Stimulated activated CD8-positive, alpha-beta memory T cell treated with anti-CD3 and anti-CD28 coated beads, Interleukin-2, amount 100 ng/mL, for 48 hours (primary cell): ENCODE data around the gene EDN1.
"Not testable (repeated sequence)": the region's sequence is repeated elsewhere in the genome, so short reads cannot be mapped to it uniquely, and the experiment has no call there.

Experiments used
- DNase-seq, 2 donors: peaks; one replicate each; pipeline ENCODE4 v3.0.0-alpha.2; 2020; ENCODE audit warnings: low read depth in 2 of 2

The EDN1 gene

DNA sequence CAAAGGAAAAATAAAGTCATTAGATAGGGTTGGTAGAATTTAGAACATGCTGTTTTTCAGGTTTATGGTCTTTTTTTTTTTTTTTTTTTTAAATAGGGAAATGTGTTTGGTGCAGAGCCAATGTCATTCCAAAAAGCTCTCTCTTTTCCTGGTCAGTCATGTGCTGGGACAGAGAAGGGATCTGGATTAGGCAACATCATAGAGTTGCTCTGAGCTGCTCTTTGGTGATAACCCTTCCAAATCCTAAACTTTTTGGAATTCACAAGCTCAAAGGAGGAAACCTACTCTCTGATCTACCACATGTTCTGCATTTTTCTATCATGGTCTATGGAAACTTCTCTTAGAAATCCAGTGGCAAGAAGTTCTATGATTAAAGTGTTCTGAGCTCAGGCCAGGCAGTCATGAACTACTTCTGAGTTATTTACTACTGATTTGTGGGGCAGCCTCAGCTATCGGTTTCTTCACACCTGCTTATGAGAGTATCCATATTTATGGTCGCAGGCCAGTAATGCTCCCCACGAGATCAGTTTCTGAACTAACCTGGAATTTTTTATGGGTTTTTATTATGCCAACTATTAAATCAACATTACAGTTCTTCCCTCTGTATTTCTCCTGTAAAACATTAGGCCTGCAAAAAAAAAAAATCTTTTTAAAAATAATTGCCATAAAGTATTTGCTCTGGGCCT is 4.8 kb downstream of the EDN1 start:
- no peak for DNase-seq

DNA sequence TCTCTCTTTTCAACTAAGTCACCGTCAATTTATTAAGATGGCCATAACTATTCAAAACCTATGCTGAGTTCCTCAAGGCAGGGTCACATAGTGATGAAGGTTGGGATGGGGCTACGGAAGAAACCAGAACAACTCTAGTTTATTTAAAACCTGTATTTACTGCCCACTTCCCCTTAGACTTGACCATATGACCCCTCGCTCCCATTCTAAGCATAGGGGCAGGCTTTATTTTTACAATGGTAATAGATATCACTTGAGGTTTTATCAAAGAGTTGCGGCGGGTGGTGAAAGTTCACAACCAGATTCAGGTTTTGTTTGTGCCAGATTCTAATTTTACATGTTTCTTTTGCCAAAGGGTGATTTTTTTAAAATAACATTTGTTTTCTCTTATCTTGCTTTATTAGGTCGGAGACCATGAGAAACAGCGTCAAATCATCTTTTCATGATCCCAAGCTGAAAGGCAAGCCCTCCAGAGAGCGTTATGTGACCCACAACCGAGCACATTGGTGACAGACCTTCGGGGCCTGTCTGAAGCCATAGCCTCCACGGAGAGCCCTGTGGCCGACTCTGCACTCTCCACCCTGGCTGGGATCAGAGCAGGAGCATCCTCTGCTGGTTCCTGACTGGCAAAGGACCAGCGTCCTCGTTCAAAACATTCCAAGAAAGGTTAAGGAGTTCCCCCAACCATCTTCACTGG is 5.5 kb downstream of the EDN1 start:
- DNase-seq = no peak

DNA sequence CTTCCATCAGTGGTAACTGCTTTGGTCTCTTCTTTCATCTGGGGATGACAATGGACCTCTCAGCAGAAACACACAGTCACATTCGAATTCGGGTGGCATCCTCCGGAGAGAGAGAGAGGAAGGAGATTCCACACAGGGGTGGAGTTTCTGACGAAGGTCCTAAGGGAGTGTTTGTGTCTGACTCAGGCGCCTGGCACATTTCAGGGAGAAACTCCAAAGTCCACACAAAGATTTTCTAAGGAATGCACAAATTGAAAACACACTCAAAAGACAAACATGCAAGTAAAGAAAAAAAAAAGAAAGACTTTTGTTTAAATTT is 6.1 kb downstream of the EDN1 start:
- DNase-seq = no peak

DNA sequence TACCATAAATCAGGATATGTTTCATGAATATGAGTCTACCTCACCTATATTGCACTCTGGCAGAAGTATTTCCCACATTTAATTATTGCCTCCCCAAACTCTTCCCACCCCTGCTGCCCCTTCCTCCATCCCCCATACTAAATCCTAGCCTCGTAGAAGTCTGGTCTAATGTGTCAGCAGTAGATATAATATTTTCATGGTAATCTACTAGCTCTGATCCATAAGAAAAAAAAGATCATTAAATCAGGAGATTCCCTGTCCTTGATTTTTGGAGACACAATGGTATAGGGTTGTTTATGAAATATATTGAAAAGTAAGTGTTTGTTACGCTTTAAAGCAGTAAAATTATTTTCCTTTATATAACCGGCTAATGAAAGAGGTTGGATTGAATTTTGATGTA is 6.4 kb downstream of the EDN1 start:
- DNase-seq = no peak

DNA sequence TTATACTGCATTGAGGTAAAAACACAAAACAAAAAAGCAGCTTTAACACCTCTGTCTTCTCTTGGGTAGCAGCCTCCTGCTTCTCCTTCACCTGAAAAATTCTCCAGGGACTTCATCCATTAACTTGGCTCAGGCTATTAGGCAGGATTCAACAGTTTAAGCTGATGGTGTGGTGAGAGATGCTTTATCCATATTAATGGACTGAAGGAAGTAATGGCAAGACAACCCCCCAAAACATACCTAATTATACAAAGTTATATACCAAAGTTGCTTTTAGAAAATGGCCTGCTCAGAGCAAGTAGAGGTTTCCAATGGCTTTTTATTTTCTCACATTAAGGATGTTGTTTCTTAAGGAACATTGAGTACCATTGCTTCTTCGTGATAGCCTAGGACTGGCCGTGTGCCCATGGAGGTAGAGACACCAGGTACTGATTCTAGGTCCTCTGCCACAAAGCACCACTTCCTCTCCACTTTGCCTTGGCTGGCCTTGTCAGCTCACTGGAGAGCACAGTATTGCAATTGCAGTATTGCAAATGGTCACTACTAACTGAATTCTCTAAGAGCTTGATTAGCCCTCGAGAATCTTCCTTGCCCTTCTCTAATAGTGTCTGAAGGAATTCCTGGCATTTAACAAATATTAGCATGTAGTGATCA is 7.3 kb downstream of the EDN1 start:
- DNase-seq = no peak

DNA sequence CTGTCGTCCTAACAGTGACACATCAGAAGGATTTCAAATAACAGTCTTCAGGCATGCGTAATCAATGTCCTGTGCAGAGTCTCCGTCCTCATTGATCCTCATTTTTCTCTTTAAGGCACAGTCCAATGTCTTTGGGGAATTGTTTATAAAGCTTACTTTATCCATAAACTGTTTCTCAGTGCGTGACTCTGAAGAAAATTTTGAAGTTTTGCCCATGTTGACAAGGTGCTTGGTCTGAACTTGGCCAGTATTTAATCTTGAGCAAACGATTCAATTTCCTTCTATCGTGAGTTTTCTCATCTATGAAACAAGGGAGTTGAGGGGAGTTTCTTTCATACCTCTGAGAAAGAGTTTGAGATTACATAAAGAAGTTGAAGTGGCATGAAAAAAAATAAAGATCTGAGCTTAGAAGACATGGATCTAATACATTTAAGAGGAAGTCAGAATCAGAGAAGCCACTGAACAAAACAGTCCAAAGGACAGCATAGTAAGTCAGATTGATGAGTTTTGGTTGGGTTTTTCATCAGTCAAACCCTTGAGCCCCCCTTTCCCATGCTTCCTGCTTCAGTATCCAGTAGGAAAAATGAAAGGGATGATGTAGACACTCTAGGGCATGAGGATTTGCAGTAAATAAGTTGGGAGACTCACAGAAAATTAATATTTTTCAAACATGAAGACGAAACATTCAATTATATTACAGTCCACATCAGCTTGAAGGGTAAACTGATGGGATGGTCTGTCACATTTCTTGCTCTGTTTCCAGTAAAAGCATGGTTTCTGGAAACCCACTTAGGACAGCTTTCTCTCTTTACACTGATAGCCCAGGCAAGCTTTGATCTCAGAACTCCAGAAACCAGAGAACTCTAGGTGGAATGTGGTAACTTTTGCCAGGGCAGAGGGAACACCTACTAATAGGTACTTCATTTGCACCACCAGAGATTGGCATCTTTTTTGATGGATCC is 8.1 kb downstream of the EDN1 start:
- DNase-seq = no peak

DNA sequence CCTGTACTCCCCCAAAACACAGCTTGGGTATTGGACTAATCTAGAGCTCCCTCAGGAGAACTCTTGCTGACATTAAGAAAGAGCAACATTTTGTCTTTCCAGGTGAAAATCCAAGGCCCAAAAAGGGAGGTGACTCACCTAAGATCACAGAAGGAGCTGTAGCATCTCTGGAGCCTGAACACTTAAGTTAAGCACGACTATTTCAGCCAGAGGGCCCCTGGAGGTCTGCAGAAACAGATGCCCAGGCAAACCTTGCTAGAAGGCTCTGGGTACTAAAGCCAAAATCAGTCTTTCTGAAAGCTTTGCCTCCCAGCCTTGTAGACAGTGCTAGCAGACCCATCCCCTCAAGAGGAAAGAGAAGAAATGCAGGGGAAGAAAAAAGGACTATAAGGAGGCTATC is 8.8 kb downstream of the EDN1 start:
- no peak for DNase-seq

DNA sequence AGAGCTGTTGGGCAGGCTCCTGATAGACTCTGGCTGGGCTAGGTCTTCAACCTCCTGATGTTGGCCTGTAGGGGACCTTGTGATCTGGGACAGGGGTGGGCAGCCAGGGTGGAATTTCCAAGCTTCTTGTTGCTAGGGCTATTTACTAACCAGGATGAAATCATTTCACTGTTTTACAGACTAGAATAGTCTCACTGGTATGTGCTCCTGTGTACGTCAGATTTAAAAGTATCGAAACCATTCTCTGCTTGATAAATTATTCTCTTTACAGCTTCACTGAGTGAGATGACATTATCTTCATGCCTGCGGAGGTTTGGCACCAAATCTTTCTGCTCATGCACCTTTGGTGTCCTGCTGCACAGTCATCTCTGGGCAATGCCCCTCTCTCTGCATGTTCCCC is 10.9 kb downstream of the EDN1 start:
- DNase-seq = no peak

DNA sequence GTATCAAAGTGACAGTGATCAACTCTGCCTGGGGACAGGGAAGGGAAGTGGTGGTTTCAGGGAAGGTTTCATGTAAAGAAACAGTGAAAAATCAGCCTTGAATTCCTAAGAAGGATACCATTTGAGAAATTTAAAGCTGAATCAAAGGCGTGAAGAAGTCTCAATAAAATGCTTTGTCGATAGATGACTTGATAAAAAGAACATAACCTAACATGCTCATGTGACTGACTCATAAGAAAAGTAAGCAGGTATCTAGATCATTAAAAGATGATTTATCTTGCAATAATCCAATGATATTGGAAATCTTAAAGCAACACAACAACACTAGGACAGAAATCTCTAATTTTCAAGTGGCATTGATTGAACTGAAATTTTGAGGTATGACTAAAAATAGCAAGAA is 14.3 kb downstream of the EDN1 start:
- no peak for DNase-seq

DNA sequence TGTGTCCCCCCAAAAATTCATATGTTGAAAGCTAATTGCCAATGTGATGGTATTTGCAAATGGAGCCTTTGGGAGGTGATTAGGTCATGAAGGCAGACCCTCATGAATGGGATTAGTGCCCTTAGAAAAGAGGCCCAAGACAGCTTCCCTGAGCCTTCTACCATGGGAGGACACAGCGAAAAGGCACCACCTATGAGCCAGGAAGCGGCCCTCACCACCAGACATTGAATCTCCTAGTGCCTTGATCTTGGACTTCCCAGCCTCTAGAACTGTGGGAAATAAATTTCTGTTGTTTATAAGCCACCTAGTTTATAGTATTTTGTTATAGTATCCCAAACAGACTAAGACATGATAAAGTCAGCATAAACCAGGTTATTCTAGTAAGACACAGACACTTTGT is 18.9 kb downstream of the EDN1 start:
- DNase-seq = no peak

DNA sequence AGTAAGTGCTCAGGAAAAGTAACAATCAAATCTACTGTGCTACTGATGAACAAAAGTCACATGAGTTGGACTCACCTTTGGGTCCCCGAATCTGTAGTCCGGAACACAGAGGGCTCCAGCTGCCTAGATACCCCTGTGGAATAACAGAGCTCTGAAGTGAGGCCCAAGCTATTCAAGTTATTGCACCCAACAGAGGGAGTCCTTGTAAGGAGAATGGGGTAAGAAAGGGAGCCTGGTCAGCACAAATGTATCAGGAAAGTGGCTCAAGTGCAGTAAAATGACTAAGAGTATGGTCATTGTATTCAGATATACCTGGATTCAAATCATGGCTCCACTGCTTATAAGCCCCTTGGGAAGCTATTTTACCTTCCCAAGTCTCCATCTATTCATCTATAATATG is 20.9 kb downstream of the EDN1 start:
- DNase-seq = no peak

DNA sequence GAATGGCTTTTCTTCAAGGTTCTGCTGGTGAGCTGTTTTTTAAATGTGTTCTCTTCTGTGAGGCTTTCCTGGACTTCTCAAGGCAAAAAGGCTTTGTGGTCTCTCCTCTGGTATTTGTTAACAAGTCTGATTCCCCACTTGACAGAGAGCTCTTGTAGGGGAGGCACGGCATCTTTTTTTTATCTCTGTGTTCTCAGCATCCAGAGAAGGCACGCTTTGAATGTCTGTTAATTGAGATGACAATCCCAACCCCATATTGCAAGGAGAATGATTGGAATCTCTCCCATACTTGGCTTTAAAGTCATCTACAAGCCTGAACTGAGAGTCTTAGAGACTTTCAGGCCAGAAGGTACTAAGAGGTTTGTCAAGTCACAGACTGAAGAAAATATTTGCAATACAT is 22.6 kb downstream of the EDN1 start:
- DNase-seq = no peak

DNA sequence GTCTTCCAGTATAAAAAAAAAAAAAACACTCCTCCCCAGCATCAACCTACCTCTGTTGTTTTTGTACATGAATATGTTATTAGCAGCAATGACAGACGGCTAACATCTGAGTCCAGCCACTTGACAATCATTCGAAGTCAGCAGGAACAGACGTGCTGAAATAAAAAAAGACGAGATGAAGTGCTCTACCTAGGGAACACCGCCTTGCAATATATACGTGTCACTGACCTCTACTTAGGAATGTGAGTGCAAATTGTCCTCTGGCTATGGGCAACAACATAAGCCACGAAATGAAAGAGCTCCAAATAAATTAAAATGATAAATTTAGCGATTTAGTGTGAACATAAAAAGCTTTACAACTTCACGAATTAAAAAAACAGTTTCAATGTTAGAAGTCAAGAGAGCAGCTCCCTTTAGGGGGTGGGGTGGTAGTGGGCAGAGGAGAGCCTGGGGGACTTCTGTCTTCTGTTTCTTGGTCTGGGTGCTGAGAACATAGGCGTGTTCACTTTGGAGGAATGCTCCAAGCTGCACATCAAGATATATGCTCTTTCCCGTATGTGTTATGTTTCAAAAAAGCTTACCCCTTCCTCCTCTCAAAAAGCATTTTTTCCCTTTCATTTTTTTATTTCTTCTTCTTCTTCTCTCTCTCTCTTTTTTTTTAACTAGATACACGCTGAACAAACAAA is 23.3 kb downstream of the EDN1 start:
- DNase-seq = no peak

DNA sequence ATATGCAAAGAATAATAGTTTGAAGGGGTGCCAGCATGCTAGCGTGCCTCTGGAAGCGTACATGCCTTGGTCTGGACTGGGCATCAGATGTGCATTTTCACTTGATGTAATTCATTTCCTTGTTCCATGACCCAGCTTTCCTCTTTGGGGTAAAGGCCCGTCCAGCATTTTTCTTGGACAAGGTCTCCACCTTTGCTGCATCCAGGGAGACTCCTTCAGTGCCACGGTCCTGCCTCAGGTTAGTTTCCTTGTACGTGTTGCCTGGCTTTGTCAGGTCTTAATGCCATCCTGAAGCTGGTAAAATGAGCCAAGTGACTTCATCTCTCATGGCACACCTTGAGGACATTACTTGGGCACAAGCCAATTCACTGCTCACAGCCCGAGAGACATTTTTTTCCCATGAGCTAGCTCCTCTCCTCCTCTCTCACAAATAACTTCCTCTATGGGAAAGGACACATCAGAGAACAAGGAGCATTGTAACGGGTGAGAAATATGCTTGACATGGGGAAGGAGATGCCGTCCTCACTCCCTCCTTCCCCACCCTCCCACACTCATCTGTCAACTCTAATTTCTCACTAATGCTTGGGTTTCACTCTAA is 23.9 kb downstream of the EDN1 start:
- no peak for DNase-seq

DNA sequence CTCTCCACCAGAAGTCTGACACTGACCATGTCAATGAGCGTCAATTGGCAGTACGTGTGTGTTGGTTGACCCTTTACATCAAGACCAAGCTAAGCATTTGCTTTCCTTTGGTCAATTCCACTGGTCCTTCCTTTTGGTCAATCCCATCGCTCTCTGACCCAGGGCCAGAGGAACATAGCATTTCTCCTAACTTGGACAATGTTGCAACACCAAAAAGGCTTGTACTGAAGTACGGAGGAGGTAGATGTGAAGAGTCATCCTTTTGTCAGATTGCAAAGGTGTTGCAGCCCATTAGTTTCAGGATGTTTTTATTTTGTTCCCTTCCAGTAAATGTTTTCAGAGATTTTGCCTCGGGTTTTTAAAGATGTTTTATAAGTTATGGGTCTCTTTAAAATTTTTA is 24.6 kb downstream of the EDN1 start:
- DNase-seq = no peak

DNA sequence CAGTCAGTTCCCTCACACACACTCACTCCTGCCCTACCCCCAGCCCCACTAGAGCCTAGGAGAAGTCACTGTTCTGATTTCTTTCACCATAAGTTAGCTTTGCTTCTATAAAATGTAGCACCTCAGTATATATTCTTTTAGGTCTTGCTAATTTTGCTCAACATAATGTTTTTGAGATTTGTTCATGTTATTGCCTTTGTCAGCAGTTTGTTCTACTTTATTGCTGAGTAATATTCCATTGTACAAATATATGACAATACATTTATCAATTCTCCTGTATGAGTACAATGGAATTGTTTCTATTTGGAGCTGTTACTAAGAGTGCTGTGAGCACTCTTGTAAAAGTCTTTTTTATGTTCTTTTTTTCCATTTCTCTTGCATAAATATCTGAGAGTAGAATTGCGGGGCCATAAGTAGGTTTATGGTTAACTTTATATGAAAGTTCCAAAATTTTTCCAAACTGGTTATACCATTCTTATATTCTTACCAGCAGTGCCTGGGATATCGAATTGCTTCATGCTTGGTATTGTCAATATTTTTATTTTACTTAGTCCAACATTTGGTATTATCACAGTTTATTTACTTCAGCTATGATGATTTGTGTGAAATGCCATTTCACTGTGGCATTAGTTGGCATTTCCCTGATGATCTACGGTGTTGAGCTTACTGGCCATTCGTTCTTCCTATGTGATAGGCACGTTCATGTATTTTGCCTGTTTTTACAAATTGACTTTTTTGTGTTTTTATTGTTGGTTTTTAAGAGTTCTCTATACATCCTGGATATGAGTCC is 25.3 kb downstream of the EDN1 start:
- DNase-seq = no peak

DNA sequence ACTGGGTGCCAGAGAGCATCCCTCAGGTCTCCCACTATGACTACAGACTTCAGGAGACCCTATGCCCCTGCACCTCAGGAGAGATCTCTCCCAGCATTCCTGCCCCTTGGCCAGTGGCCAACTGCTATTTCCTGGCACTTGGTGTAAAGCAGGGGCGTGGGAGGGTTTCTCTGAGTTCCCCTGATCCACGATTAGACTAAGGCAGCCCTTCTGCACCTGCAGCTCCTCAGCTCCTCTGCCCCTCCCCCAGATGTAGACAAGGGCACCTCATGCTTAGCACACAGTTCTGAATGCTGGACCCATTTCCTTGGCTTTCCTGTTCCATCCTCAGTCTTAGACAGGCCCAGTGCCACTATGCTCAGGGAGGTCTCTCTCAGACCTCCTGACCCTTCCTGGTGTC is 28.6 kb downstream of the EDN1 start:
- DNase-seq = no peak

DNA sequence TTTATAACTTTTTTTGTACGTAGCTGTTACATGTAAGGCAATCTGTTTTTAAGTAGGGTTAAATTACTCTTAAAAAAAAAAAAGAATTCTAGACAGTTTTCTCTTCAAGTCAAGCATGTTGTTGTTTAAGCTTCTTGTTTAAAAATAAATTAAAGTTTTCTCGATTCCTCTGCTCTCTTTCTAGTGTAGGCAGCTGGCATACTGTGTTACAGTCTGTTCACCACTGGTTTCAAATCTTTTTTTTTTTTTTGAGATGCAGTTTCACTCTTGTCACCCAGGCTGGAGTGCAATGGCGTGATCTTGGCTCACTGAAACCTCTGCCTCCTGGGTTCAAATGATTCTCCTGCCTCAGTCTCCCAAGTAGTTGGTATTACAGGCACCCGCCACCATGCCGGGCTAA is 29.9 kb downstream of the EDN1 start:
- DNase-seq = not testable (repeated sequence)

DNA sequence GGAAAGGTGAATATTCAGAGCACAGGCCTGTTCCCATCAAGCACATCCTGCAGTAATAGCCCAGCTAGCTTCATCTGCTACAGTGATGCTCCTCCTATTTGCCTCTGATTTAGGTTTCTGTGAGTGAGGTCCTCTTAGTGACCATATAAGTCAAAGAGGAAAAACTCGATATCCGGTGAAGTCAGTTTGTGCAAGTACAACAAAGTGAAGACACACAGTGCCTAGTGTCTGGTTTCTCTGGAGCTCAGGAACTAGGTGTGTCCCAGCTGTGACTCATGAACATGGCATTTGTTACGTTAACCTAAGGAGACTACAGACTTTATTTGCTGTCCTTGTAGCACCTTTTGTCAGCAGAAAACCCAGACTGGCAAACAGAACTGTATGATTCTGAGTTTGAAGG is 33.9 kb downstream of the EDN1 start:
- no peak for DNase-seq

DNA sequence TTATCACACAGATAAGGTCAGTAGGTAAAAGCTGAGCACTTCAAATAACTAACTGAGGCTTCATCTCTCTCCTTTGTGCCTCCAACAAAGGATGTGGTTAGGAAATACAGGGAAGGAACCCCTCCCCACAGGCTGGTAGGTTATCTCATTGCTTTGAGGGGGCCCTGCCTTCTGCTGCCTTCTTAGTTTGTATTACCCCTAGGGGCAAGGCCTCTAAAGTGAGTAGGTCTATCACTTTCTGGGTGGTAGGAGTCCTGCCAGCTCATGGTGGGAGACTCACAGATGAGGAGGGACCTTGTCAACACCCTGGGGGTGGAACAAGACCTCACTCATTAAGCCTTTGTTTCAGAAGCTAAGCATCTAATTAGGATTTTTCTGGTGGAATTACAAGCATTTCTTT is 34.6 kb downstream of the EDN1 start:
- no peak for DNase-seq

DNA sequence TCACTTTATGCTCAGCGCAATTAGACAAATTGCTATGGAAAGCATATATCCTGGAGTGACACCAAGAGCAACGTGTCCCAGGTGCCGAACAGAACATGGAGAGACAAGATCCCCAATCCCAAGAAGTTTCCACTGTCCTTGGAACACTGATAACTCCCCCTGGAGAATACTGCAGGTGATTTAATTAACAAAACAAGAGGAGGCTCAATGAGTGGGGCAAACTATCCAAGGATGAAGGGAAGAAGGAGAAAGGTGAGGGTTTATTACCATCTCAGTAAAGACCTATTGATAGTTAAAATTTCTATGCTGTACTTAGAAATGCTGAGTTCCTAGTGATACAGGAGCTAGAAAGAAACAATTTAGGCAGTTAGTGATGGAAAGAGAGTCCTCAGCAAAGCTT is 35.7 kb downstream of the EDN1 start:
- no peak for DNase-seq
